ENCODE results near the gene SCYL1. TPM values are rescaled to one million over a fixed set of nuclear protein-coding genes. Genes with fewer than 3 reads are reported as not detected.

The SCYL1 gene
- total RNA-seq, 1 experiment from 2014 or later: 56.3 TPM

DNA sequence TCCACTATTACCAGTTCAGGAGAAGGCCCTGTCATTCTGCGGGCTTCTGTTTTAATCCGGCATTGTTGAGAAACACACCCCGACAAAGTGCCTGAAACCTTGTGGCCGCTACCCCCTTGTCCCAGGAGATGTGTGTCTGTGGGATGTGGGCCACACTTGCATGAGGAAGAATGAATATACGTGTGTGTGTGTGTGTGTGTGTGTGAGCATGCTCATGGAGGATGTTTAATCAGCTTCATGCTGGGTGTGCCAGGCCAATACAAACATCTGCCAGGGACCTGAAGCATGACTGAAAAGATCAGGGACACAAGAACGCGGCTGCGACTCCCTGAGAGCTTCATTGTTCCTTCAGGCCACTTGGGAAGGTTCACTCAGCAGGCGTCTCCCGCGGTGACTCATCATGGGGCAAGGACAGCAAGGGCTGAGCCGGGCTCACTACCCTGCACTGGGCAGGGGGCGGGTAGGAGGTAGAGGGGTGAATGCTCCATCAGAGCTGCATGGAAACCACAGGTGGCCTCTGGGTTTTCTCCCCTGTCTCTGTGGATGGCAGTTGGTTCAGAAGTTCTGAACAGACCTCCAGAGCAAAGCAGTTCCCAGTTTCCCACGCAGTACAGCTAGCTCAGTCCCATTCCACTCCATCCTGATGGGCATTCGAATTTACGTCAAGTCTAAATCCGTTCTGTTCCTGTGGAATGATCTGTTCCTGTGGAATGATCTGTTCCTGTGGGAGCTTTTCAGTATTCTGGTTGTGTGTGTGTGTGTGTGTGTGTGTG is 33.1 kb upstream of the SCYL1 start:
- Histone ChIP-seq H3K4me3 (no peak overlapping the region), H3K9me3 (no peaks in the 10 kb centered on the region), H3K36me3 (no peaks in the 10 kb centered on the region), H3K27me3 (no peaks in the 10 kb centered on the region)
- DNase-seq: peak; percentile 92

DNA sequence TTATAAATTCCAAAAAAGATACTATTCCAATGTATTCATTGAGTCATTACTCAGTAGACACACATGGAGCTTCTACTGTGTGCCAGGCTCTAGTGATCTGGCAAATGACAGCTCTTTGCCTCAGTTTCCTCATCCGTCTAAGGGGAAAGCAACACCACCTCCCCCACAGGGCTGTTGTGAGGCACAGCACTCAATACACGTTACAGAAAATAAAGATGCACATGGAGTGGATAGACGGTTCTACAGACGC is 32.6 kb upstream of the SCYL1 start:
- H3K9me3 ChIP-seq: no peaks in the 10 kb centered on the region
- DNase-seq: no peak
- H3K27me3 ChIP-seq: no peaks in the 10 kb centered on the region
- H3K36me3 ChIP-seq: no peaks in the 10 kb centered on the region
- no peak overlapping the region for H3K4me3 ChIP-seq

DNA sequence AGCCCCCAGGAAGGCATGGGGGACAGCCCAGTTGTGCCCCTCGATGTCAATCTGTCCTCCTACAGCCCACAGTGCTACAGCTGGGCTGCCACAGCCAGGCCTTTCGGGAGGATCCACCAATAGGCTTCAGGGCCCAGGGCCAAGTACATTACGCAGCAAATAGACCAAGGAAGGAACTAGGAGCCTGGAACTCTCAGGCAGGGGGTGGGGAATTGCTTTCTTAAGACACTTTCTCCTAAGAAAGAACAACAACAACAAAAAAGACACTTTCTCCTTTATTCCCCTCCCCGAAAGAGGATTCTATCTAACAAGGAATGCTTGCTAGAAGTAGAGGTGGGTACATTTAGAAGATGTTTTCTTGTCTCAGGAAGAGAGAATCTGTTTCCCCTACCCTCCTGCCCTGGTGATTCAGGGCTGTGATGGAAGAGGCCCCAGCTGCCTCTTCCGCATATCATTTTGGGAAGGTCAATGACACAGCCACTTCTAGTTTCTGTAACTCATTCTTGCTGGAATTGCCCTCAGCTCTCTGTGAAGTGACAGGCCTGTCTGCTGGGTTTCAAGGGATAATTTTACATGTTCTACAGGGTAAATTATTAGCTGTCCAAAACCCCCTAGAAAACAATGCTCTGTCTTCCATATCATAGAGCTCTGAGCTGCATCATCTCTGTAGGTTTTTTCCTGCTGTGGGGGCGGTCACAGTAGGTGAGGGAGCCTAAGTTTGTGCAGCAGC is 32.1 kb upstream of the SCYL1 start:
- peak; percentile 93 for DNase-seq
- Histone ChIP-seq H3K9me3 (no peaks in the 10 kb centered on the region), H3K27me3 (no peaks in the 10 kb centered on the region), H3K4me3 (no peak overlapping the region; the same call in 1 of the 2 replicates), H3K36me3 (no peaks in the 10 kb centered on the region)

DNA sequence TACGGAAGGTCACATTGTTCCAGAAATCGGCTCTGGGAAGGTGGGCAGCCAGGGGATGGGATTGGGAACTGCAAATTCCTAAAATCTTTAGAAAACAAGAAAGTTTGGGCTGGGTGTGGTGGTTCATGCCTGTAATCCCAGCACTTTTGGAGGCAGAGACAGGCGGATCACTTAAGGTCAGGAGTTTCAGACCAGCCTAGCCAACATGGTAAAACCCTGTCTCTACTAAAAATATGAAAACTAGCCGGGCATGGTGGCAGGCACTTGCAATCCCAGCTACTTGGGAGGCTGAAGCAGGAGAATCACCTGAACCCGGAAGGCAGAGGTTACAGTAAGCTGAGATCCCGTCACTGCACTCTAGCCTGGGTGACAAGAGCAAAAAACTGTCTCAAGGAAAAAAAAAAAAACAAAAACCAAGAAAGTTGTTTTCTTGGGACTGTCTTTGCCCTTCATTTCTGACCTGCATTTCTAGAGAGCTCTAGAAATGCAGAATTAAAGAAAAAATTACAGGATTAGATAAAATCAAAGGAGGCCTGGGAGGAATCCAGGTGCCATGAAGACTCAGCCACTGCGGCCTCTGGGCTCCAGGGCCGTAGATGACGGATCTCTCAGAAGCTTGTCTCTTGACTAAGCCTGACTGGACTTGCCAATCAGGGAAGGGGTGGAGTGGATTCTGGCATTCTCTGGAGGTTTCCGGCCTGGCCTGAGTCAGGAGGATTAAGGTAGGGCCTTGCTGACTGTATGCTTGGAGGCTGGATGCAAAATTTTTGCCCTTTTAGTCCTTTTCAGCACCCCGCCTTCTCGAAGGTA is 31.3 kb upstream of the SCYL1 start:
- DNase-seq: peak; percentile 99
- Histone ChIP-seq H3K27me3 (no peaks in the 10 kb centered on the region), H3K36me3 (no peaks in the 10 kb centered on the region), H3K9me3 (no peaks in the 10 kb centered on the region), H3K4me3 (no peak overlapping the region; the same call in 1 of the 2 replicates)

DNA sequence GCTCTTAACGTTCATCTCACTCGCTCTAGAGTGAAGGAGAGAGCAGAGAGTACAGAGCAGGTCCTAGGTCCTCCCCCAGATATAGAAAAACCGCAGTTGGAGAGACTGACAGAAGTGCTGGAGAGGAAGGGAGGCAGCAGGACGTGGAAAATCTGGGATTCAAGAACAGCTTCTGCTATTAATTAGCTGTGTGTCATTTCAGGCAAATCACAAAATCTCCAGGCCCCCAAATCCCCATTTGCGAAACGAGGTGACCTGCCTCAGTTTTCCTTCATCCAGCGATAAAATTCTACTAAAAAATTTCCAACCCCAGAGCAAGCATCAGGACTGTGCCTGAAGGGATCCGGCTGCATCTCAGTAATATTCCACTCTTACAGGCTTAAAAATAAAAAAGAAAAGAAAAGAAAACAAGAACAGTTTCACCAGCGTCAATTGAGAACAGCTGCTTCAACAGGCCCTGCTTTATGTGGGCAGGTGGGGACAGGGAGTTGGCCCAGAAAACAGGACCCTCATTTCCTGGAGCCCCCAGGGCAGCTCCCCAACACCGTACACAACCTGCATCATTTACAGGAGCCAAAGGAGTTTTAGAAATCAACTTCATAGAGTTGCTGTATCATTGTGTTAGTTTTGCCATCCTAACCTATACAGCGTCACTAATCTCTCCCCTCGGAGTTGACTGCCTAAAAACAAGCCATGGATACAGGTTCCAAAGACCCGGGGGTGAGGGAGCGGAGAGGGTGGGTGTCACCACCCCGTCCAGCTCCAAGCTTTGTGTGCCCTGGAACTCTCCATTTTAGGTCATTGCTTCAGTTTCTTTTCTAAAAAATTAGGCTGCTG is 28.4 kb upstream of the SCYL1 start:
- Histone ChIP-seq H3K36me3 (peaks cover 24% of the 10 kb centered on the region), H3K27me3 (no peaks in the 10 kb centered on the region), H3K9me3 (no peaks in the 10 kb centered on the region), H3K4me3 (peak overlapping the region; percentile 27)
- DNase-seq: no peak

DNA sequence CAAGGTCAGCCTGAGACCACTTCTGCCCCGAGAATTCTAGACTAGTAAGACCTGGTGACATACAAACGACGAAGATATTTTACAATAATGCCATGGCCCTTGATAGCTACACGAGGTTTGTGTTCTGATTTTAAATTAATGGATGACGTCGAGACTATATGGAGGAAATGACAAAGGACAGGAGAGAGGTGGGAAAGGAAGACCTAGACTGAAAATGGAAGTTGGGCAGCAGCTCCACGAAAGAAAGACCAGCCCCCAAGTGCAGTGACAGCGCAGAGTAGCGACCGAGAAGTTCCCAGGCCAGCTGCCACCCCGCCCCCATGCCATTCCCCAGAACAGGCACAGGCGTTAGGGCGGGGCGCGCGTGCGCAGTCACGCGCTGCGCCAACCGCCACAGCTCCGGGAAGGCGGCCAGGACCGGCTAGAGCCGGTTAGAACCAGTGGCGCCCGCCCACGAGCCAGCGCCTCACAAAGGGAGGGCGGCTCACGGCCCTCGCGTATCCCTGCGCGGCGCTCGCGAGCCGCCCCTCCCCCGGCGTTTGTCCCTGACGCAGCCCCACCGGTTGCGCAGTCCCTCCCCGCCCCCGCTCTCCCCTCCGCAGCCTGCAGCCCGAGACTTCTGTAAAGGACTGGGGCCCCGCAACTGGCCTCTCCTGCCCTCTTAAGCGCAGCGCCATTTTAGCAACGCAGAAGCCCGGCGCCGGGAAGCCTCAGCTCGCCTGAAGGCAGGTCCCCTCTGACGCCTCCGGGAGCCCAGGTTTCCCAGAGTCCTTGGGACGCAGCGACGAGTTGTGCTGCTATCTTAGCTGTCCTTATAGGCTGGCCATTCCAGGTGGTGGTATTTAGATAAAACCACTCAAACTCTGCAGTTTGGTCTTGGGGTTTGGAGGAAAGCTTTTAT is 27.5 kb upstream of the SCYL1 start:
- Histone ChIP-seq H3K36me3 (peaks cover 32% of the 10 kb centered on the region), H3K4me3 (peak overlapping the region; percentile 87), H3K27me3 (no peaks in the 10 kb centered on the region), H3K9me3 (no peaks in the 10 kb centered on the region)
- DNase-seq: peak; percentile 99

DNA sequence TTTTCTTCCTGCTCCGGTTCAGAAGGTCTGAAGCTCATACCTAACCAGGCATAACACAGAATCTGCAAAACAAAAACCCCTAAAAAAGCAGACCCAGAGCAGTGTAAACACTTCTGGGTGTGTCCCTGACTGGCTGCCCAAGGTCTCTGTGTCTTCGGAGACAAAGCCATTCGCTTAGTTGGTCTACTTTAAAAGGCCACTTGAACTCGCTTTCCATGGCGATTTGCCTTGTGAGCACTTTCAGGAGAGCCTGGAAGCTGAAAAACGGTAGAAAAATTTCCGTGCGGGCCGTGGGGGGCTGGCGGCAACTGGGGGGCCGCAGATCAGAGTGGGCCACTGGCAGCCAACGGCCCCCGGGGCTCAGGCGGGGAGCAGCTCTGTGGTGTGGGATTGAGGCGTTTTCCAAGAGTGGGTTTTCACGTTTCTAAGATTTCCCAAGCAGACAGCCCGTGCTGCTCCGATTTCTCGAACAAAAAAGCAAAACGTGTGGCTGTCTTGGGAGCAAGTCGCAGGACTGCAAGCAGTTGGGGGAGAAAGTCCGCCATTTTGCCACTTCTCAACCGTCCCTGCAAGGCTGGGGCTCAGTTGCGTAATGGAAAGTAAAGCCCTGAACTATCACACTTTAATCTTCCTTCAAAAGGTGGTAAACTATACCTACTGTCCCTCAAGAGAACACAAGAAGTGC is 26.7 kb upstream of the SCYL1 start:
- peaks cover 40% of the 10 kb centered on the region for H3K36me3 ChIP-seq
- no peaks in the 10 kb centered on the region for H3K9me3 ChIP-seq
- H3K27me3 ChIP-seq: no peaks in the 10 kb centered on the region
- H3K4me3 ChIP-seq: peak overlapping the region; percentile 87
- DNase-seq: no peak

DNA sequence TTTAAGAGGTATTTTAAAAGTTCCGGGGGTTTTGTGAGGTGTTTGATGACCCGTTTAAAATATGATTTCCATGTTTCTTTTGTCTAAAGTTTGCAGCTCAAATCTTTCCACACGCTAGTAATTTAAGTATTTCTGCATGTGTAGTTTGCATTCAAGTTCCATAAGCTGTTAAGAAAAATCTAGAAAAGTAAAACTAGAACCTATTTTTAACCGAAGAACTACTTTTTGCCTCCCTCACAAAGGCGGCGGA is 26.2 kb upstream of the SCYL1 start:
- Histone ChIP-seq H3K9me3 (no peaks in the 10 kb centered on the region), H3K36me3 (peaks cover 45% of the 10 kb centered on the region), H3K27me3 (no peaks in the 10 kb centered on the region), H3K4me3 (peak overlapping the region; percentile 87)
- DNase-seq: no peak

DNA sequence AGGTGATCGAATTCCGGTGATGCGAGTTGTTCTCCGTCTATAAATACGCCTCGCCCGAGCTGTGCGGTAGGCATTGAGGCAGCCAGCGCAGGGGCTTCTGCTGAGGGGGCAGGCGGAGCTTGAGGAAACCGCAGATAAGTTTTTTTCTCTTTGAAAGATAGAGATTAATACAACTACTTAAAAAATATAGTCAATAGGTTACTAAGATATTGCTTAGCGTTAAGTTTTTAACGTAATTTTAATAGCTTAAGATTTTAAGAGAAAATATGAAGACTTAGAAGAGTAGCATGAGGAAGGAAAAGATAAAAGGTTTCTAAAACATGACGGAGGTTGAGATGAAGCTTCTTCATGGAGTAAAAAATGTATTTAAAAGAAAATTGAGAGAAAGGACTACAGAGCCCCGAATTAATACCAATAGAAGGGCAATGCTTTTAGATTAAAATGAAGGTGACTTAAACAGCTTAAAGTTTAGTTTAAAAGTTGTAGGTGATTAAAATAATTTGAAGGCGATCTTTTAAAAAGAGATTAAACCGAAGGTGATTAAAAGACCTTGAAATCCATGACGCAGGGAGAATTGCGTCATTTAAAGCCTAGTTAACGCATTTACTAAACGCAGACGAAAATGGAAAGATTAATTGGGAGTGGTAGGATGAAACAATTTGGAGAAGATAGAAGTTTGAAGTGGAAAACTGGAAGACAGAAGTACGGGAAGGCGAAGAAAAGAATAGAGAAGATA is 25.7 kb upstream of the SCYL1 start, which contains the start of gene MALAT1:
Gene MALAT1 (plus strand): TSS at position 69 of the 736 bp plus-strand sequence.
- Histone ChIP-seq H3K27me3 (no peaks in the 10 kb centered on the region), H3K4me3 (peak within 1 kb of the TSS; percentile 87), H3K36me3 (peaks cover 50% of the 10 kb centered on the region), H3K9me3 (no peaks in the 10 kb centered on the region)
- DNase-seq: peak; percentile 92

DNA sequence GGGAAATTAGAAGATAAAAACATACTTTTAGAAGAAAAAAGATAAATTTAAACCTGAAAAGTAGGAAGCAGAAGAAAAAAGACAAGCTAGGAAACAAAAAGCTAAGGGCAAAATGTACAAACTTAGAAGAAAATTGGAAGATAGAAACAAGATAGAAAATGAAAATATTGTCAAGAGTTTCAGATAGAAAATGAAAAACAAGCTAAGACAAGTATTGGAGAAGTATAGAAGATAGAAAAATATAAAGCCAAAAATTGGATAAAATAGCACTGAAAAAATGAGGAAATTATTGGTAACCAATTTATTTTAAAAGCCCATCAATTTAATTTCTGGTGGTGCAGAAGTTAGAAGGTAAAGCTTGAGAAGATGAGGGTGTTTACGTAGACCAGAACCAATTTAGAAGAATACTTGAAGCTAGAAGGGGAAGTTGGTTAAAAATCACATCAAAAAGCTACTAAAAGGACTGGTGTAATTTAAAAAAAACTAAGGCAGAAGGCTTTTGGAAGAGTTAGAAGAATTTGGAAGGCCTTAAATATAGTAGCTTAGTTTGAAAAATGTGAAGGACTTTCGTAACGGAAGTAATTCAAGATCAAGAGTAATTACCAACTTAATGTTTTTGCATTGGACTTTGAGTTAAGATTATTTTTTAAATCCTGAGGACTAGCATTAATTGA is 25.0 kb upstream of the SCYL1 start:
- no peak for DNase-seq
- H3K36me3 ChIP-seq: peaks cover 57% of the 10 kb centered on the region
- H3K27me3 ChIP-seq: no peaks in the 10 kb centered on the region
- H3K9me3 ChIP-seq: no peaks in the 10 kb centered on the region
- H3K4me3 ChIP-seq: peak overlapping the region; percentile 87

DNA sequence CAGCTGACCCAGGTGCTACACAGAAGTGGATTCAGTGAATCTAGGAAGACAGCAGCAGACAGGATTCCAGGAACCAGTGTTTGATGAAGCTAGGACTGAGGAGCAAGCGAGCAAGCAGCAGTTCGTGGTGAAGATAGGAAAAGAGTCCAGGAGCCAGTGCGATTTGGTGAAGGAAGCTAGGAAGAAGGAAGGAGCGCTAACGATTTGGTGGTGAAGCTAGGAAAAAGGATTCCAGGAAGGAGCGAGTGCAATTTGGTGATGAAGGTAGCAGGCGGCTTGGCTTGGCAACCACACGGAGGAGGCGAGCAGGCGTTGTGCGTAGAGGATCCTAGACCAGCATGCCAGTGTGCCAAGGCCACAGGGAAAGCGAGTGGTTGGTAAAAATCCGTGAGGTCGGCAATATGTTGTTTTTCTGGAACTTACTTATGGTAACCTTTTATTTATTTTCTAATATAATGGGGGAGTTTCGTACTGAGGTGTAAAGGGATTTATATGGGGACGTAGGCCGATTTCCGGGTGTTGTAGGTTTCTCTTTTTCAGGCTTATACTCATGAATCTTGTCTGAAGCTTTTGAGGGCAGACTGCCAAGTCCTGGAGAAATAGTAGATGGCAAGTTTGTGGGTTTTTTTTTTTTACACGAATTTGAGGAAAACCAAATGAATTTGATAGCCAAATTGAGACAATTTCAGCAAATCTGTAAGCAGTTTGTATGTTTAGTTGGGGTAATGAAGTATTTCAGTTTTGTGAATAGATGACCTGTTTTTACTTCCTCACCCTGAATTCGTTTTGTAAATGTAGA is 24.3 kb upstream of the SCYL1 start:
- H3K9me3 ChIP-seq: no peaks in the 10 kb centered on the region
- H3K27me3 ChIP-seq: no peaks in the 10 kb centered on the region
- peaks cover 64% of the 10 kb centered on the region for H3K36me3 ChIP-seq
- peak overlapping the region; percentile 87 for H3K4me3 ChIP-seq
- DNase-seq: peak; percentile 61

DNA sequence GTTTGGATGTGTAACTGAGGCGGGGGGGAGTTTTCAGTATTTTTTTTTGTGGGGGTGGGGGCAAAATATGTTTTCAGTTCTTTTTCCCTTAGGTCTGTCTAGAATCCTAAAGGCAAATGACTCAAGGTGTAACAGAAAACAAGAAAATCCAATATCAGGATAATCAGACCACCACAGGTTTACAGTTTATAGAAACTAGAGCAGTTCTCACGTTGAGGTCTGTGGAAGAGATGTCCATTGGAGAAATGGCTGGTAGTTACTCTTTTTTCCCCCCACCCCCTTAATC is 23.8 kb upstream of the SCYL1 start:
- Histone ChIP-seq H3K4me3 (peak overlapping the region; percentile 87), H3K36me3 (peaks cover 70% of the 10 kb centered on the region), H3K9me3 (no peaks in the 10 kb centered on the region), H3K27me3 (no peaks in the 10 kb centered on the region)
- DNase-seq: no peak

DNA sequence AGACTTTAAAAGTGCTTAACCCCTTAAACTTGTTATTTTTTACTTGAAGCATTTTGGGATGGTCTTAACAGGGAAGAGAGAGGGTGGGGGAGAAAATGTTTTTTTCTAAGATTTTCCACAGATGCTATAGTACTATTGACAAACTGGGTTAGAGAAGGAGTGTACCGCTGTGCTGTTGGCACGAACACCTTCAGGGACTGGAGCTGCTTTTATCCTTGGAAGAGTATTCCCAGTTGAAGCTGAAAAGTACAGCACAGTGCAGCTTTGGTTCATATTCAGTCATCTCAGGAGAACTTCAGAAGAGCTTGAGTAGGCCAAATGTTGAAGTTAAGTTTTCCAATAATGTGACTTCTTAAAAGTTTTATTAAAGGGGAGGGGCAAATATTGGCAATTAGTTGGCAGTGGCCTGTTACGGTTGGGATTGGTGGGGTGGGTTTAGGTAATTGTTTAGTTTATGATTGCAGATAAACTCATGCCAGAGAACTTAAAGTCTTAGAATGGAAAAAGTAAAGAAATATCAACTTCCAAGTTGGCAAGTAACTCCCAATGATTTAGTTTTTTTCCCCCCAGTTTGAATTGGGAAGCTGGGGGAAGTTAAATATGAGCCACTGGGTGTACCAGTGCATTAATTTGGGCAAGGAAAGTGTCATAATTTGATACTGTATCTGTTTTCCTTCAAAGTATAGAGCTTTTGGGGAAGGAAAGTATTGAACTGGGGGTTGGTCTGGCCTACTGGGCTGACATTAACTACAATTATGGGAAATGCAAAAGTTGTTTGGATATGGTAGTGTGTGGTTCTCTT is 23.2 kb upstream of the SCYL1 start:
- DNase-seq: no peak

More for the DNA sequence above, 23.2 kb upstream of the SCYL1 start:
- no peaks in the 10 kb centered on the region; the same call in 1 of the 2 replicates for H3K27me3 ChIP-seq
- H3K9me3 ChIP-seq: no peaks in the 10 kb centered on the region
- peaks cover 75% of the 10 kb centered on the region for H3K36me3 ChIP-seq
- peak overlapping the region; percentile 87 for H3K4me3 ChIP-seq

All from MG63 (cell line).